Suppressor macrophage treated with lipopolysaccharide for 4 hours (primary cell): Measurements from ENCODE around the gene SMIM11.
"Not testable (repeated sequence)": the region's sequence is repeated elsewhere in the genome, so short reads cannot be mapped to it uniquely, and the experiment has no call there.

Source experiments
- DNase-seq: peaks from one replicate; pipeline ENCODE4 v3.0.0-alpha.2; 2020

SMIM11 gene, protein sequence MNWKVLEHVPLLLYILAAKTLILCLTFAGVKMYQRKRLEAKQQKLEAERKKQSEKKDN

DNA sequence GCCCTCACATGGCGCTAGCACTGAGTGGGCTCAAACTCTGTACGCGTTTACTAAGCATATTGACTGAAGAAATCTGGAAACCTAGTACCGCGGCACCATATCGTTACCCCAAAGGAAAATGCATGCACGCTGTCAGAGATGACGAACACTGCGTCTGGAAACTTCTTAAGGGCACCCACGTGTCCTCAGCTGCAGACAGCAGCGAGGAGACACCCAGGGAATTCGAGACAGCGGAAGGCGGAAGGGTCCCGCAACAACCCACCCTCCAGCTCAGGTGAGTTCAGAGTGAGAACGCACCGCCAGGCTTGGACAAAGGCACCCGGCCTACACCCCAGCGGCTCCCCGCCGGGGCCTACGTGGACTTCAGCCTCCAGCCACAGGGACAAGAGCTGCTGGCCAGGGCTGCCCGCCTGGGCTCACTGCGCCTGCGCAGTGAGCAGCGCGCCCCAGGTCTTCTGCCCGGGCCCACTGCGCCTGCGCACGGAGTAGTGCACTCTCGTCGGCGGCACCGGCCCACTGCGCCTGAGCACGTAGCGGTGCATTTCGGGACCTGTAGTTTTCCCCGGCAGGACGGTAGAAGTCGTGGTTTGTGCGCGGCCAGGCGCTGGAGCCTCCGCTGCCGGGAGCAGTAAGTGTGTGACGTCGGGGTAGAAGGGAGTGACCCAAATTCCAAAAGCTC is at the start of gene SMIM11:
Gene SMIM11 (plus strand): TSS at position 568 of the 679 bp plus-strand sequence. CDS start 3,998 bp downstream, outside the sequence.
- not testable (repeated sequence) for DNase-seq

DNA sequence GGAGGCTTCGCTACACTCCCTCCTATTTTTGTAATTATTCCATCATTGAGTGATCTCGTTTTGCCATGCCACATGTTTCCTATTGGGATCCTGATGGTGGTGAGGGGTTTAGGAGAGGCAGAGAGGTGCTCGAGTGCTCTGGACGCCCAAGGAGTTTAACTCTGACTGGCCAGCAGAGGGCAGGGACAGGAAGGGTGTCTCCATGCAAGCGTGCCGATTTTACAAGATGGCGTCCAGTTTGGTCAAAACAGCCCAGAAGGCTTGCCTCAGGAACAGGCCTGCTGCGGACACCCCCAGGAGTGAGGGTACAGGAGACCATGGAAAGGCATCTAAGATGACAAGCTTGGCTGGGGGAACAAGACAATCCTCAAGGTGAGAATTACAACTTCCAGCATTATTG is 45.3 kb upstream of the SMIM11 start:
- no peak for DNase-seq

- DNase-seq: no peak
Observed at GRCh38 chr21:34331726-34332125, 43.6 kb upstream of the SMIM11 start.

GRCh38 chr21:34332347-34332746 is 43.0 kb upstream of the SMIM11 start:
- no peak for DNase-seq

GRCh38 chr21:34333121-34333739 is 42.1 kb upstream of the SMIM11 start:
- no peak for DNase-seq

GRCh38 chr21:34335316-34335715 is 40.0 kb upstream of the SMIM11 start:
- DNase-seq: no peak

DNA sequence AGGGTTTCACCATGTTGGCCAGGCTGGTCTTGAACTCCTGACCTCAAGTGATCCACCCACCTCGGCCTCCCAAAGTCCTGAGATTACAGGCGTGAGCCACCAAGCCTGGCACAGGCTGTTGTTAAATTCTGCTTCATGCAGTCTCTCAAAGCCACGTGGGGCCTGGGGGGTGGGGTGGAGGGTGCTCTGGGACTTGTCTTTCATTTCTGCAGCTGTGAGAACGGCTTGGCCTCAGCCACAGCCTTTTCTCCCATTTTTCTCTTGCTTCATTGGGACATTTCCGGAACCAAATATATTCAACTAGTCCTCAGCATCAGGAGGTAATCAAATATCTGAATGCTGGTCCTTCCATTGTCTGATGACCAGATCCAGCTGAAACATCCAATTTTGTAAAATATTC is 39.1 kb upstream of the SMIM11 start:
- no peak for DNase-seq

GRCh38 chr21:34336756-34337391 is 38.4 kb upstream of the SMIM11 start:
- DNase-seq: no peak

- DNase-seq: no peak
Observed at GRCh38 chr21:34337741-34338140, 37.6 kb upstream of the SMIM11 start.

GRCh38 chr21:34338226-34338625 is 37.1 kb upstream of the SMIM11 start:
- no peak for DNase-seq

DNA sequence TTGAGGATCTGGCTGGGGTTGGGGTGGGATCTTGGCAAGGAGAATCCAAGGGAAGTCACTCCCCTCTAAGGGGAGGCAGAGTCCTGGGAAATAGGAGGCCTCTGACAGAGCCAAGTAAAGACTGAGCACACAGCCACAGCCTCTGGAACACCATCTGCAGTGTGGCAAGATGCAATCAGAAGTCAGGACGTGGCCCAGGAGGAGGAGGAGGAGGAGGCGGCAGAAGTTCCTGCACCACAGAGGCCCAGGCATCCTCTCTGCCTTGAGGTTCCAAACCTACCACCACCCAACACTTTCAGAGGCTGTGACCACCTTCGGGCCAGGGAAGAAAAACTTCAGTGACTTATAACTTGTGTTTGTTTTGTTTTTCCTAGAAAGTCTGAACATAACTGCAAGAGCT is 35.2 kb upstream of the SMIM11 start:
- DNase-seq: no peak

DNA sequence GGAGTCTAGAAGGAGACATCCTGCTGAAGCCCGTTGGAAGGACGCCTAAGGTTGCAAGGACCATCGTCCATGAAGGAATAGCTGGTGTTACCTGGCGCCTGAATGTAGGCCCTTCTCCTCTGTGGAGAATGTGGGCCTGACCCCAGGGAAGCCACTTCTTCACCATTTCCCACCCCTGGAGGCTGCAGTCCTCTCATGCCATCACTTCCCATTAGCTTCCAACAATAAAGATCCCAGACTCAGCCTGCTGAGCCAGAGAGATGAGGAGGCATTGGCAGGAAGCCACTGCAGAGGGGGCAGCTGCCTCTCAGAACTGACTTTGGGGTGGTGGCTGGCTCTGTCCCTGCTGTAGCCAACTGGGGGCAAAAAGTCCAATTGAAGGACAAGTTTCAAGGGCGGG is 32.8 kb upstream of the SMIM11 start:
- no peak for DNase-seq

- no peak for DNase-seq
Observed at GRCh38 chr21:34343347-34343746, 32.0 kb upstream of the SMIM11 start.

DNA sequence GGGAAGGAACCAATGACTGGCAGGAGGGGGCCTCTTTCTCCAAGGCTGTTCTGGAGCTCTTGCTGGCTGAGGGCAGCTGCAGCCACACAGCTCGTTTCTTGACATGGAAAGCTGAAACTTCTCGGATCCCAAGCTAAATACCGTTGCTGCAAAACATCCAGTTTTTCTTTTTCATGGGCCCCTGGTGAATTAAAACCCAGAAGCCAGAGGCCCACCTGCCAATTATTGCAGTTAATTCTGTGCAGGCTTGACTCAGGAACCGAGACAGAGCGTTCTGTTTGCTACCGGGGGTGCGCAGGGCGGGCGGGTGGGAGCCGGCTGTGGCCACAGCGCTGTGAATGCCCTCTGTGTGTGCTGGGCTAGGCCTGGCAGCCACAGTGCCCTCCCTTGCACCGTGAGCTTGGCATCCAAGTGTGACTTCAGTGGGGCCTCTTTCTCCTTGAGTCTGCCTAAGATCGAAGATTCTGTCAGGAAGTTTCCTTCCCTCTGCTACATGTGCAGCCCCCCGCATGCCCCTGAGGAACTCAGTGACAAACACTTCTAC is 31.4 kb upstream of the SMIM11 start:
- DNase-seq: no peak

DNA sequence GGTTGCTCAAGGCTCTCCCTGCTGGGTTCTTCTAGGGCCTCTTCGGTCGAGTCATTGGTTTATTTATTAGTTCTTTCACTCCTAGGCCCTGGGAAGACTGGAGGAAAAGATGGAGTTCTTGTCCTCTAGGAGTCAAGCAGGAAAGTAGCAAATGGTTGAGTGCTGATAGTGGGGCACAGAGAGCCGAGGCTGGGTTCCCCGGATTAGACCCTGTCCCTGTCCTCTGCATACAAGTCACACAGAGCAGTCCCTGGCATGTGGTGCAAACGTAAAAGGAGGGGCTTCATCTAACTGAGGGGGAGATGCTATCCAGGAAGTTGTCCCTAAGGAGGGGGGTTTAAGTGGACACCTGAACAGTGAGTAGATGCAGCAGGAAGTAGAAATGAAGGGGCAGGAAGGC is 30.7 kb upstream of the SMIM11 start:
- no peak for DNase-seq

GRCh38 chr21:34345091-34345871 is 30.0 kb upstream of the SMIM11 start:
- DNase-seq: no peak

DNA sequence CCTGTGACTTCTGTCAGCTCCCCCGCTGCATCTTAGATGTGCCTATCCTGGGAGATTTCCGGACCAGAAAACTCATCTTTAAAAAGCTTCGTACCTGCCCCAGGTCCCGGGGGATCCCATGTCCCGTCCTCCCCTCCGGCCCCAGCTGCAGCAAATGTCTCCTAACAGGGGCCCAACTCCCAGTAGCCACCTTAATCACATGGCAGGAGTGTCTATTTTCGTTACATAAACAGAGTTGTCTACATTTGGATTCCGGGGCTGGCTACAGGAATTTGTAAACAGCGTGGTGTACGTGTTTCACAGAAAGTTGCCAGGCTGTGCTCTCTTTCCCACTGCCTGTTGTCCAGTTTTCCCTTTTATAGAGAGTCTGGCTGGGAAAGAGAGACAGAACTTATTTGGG is 29.4 kb upstream of the SMIM11 start:
- no peak for DNase-seq

- DNase-seq: no peak
Observed at GRCh38 chr21:34348890-34349519, 26.3 kb upstream of the SMIM11 start.

DNA sequence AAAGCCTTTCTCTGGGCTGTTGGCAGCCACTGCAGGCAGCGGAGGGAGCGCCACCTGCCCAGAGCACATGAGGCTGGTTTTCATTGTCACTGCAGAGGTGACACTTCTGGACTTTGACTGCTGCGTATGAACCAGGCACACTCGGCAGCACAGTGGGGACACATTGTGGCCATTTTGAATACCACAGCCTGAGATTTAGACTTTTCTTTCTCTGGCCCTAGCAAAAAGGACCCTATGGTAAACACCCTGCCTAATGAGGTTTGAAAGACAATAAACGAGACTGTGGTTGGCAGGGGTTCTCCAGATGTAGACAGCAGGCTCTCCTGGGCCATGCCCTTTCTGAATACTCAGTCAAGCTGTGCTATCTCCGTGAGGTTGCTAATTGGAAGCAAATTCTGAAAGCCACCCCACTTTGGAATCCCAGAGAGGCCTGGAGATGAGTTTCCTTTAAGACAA is 23.5 kb upstream of the SMIM11 start:
- DNase-seq: peak; percentile 42

DNA sequence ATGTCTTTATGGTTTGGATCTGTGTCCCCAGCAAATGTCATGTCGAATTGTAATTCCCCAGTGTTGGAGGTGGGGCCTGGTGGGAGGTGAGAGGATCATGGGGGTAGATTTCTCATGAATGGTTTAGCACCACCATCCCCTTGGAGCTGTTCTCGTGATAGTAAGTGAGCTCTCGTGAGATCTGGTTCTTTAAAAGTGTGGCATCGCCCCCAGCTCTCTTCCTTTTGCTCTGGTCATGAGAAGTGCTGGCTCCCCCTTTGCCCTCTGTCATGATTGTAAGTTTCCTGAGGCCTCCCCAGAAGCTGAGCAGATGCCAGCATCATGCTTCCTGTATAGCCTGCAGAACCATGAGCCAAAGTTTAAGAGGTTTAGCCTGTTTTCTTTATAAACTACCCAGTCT is 22.8 kb upstream of the SMIM11 start:
- DNase-seq: no peak

DNA sequence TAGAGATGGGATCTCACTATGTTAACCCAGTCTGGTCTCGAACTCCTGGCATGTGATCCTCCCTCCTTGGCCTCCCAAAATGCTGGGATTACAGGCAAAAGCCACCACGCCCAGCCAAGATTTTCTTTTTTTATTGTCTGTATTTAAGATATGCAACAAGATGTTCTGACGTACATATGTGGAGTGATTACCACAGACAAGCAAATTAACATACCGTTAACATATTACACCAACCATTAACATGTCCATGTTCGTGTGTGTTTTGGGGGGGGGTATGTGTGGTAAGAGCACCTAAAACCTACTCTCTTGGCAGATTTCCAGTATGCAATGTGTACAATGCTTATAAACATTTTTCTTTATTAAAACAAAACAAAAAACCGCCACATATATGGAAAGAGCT is 22.1 kb upstream of the SMIM11 start:
- DNase-seq: no peak

DNA sequence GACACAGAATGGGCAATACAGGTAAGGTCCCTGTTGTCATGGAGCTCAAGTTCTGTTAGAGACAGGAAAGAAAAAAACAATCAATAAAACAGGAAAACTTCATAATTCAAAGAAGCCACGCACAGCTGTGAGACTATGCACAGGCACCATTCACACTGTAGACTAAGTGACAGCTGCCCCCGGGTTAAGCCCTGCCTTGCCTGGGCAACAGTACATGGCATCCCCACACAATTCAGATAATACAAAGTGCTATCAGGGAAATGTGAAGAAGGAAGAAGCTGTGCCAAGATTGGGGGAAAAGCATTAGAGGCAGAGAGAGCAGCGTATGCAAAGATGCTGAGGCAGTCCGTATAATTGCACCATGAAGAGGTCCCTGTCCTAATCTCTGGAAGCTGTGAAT is 20.5 kb upstream of the SMIM11 start:
- DNase-seq: no peak

GRCh38 chr21:34355570-34355969 is 19.7 kb upstream of the SMIM11 start:
- DNase-seq: no peak
